Loucy (cell line): ENCODE data around the gene LCTL.

Source experiments
- CTCF ChIP-seq: fragments of 200-600 bp; sonication (generic); conservative IDR thresholded peaks from 2 replicates; pipeline ENCODE4 v1.5.1; 2014; ENCODE audit warnings: mild to moderate bottlenecking, antibody characterized with exemption, low read length
- EZH2phosphoT487 ChIP-seq: fragments of 200-600 bp; IDR thresholded peaks from 2 replicates; pipeline ENCODE4 v1.6.1; 2018; ENCODE audit warnings: antibody characterized with exemption, mild to moderate bottlenecking, moderate library complexity, borderline replicate concordance

GRCh38 chr15:66565741-66566144 is at the start of gene LCTL:
- TF ChIP-seq CTCF (no peak), EZH2phosphoT487 (no peak)
